ENCODE measurements around the gene COPB2. TPM values are rescaled to one million over a fixed set of nuclear protein-coding genes. Genes with fewer than 3 reads are reported as not detected.

Gene COPB2
- polyA plus RNA-seq, 1 donor (not counting 4 experiments of a cell fraction or from before 2014, with no cell fraction given): 149 TPM

DNA sequence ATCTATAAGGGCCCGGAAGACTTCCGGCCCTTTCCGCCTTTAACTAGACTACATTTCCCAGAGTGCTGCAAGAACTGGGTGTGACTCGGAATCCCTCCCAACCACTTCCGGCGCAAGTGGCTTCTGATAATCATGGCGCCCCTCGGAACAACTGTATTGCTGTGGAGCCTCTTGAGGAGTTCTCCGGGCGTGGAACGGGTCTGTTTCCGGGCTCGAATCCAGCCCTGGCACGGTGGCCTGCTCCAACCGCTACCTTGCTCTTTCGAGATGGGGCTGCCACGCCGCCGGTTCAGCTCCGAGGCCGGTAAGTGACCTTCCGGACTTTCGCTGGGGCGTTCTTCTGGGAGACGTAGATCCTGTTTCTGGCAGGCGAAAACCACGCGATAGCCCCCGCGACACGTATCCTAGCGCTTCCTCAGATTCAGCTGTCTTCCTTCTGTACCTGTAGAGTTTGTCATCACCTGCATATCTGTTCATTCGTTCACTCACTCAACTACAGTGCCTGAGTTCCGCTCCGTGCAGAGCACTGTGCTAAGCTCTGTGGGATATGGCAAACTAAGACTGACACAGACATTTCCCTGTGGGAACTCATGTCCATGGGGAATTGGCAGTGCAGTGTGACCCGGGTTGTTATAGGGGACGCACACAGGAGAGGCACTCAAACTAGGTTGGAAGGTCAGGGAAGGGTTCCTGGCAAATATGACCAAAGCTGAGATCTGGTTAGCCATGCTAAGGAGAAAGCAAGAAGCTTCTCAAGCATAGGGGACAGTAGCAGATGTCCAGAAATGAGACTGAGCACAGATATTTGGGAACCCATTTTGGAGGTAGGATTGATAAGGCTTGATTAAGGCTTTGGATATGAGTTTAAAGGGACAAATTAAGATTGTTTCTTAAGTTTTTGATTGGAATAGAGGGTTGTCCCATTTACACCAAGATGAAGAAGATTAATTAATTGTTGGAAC lies 45.3 kb downstream of the COPB2 start, which contains the start of gene MRPS22:
TSS of gene MRPS22 (plus strand) at position 126 of the 962 bp plus-strand sequence. CDS start at position 133, 7 bp downstream.
- Histone ChIP-seq H3K36me3 (ENCODE audit: control insufficient read depth in 2 of 2, extremely low read depth in 1 of 2, insufficient read depth in 2 of 2, low read length in 2 of 2) (peaks cover 6 to 20% of the 10 kb centered on the region in 2 experiments), H3K9me3 (ENCODE audit: control insufficient read depth, low read depth, low read length) (no peaks in the 10 kb centered on the region), H3K27ac (ENCODE audit: control insufficient read depth, insufficient read depth, low read length) (peak within 1 kb of the TSS; percentile 89), H3K27me3 (ENCODE audit: control insufficient read depth, extremely low read depth, insufficient read depth, low read length) (peaks cover 3% of the 10 kb centered on the region), H3K9ac (ENCODE audit: control insufficient read depth, extremely low read depth, insufficient read depth, low read length) (peak within 1 kb of the TSS; percentile 91), H2AFZ (ENCODE audit: control insufficient read depth, low read length) (peak within 1 kb of the TSS; percentile 99), H3K79me2 (ENCODE audit: control insufficient read depth, insufficient read depth, low read length) (peaks cover 34% of the 10 kb centered on the region), H3K4me1 (ENCODE audit: control insufficient read depth, extremely low read depth, insufficient read depth, low read length) (peaks cover 20% of the 10 kb centered on the region), H4K20me1 (ENCODE audit: control insufficient read depth, extremely low read depth, insufficient read depth, low read length) (no peaks in the 10 kb centered on the region), H3K9me1 (ENCODE audit: control insufficient read depth, extremely low read depth, insufficient read depth, low read length) (no peaks in the 10 kb centered on the region), H3K4me3 (ENCODE audit: control insufficient read depth in 2 of 3, extremely low read depth in 1 of 3, insufficient read depth in 2 of 3, low read depth in 1 of 3, low read length in 3 of 3) (peak within 1 kb of the TSS; percentile 94 to 98 (median 96)), H3K4me2 (ENCODE audit: control insufficient read depth, extremely low read depth, insufficient read depth, low read depth, low read length) (peak within 1 kb of the TSS; percentile 97)
- FAIRE-seq (peak; percentile 84), DNase-seq (ENCODE audit: low read depth, low spot score) (peak; percentile 46)
- dilution Hi-C loops (cut with MboI; ENCODE audit: extremely low pct_ligation_motif_present, low sequenced_read_pairs): no loop called here
- no peak for TF ChIP-seq EZH2 (IDR thresholded peaks at IDR 0.05; ENCODE audit: low read length)
- TF ChIP-seq, protein P1, sequence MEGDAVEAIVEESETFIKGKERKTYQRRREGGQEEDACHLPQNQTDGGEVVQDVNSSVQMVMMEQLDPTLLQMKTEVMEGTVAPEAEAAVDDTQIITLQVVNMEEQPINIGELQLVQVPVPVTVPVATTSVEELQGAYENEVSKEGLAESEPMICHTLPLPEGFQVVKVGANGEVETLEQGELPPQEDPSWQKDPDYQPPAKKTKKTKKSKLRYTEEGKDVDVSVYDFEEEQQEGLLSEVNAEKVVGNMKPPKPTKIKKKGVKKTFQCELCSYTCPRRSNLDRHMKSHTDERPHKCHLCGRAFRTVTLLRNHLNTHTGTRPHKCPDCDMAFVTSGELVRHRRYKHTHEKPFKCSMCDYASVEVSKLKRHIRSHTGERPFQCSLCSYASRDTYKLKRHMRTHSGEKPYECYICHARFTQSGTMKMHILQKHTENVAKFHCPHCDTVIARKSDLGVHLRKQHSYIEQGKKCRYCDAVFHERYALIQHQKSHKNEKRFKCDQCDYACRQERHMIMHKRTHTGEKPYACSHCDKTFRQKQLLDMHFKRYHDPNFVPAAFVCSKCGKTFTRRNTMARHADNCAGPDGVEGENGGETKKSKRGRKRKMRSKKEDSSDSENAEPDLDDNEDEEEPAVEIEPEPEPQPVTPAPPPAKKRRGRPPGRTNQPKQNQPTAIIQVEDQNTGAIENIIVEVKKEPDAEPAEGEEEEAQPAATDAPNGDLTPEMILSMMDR (optimal IDR thresholded peaks at IDR 0.05 in 1 of 3, IDR thresholded peaks at IDR 0.05 in 1 of 3, conservative IDR thresholded peaks at IDR 0.05 in 1 of 3; ENCODE audit: extremely low read depth in 1 of 3, insufficient read depth in 2 of 3, low read length in 3 of 3): no peak

DNA sequence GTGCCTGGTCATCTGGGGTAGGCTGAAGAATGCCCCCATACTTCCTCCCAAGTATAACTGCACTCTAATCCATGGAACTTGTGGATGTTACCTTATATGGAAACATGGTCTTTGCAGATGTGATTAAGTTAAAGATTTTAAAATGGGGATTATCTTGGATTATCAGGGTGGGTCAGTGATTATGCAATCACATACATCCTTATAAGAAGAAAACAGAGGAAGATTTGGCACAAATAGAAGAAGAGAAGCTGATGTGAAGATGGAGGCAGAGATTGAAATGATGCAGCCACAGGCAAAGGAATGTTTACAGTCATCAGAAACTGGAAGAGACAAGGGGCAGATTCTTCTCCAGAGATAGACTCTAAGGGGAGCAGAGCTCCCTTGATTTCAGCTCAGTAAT lies 47.4 kb downstream of the COPB2 start:
- no peaks in the 10 kb centered on the region for H3K9me1 ChIP-seq (ENCODE audit: control insufficient read depth, extremely low read depth, insufficient read depth, low read length)
- no peaks in the 10 kb centered on the region for H4K20me1 ChIP-seq (ENCODE audit: control insufficient read depth, extremely low read depth, insufficient read depth, low read length)
- H2AFZ ChIP-seq (ENCODE audit: control insufficient read depth, low read length): no peak overlapping the region
- peaks cover 3% of the 10 kb centered on the region for H3K27me3 ChIP-seq (ENCODE audit: control insufficient read depth, extremely low read depth, insufficient read depth, low read length)
- H3K79me2 ChIP-seq (ENCODE audit: control insufficient read depth, insufficient read depth, low read length): peaks cover 27% of the 10 kb centered on the region
- dilution Hi-C loops (cut with MboI; ENCODE audit: extremely low pct_ligation_motif_present, low sequenced_read_pairs): no loop called here
- no peak overlapping the region for H3K4me3 ChIP-seq (ENCODE audit: control insufficient read depth in 2 of 3, extremely low read depth in 1 of 3, insufficient read depth in 2 of 3, low read depth in 1 of 3, low read length in 3 of 3)
- H3K9me3 ChIP-seq (ENCODE audit: control insufficient read depth, low read depth, low read length): no peaks in the 10 kb centered on the region
- no peak overlapping the region for H3K27ac ChIP-seq (ENCODE audit: control insufficient read depth, insufficient read depth, low read length)
- H3K9ac ChIP-seq (ENCODE audit: control insufficient read depth, extremely low read depth, insufficient read depth, low read length): no peak overlapping the region
- H3K4me2 ChIP-seq (ENCODE audit: control insufficient read depth, extremely low read depth, insufficient read depth, low read depth, low read length): no peak overlapping the region
- FAIRE-seq (no peak), DNase-seq (ENCODE audit: low read depth, low spot score) (no peak)
- peaks cover 20% of the 10 kb centered on the region for H3K4me1 ChIP-seq (ENCODE audit: control insufficient read depth, extremely low read depth, insufficient read depth, low read length)
- H3K36me3 ChIP-seq (ENCODE audit: control insufficient read depth in 2 of 2, extremely low read depth in 1 of 2, insufficient read depth in 2 of 2, low read length in 2 of 2): peaks cover 2 to 6% of the 10 kb centered on the region in 2 experiments
- no peak for TF ChIP-seq EZH2 (IDR thresholded peaks at IDR 0.05; ENCODE audit: low read length)
- TF ChIP-seq, protein P1 (optimal IDR thresholded peaks at IDR 0.05 in 1 of 3, IDR thresholded peaks at IDR 0.05 in 1 of 3, conservative IDR thresholded peaks at IDR 0.05 in 1 of 3; ENCODE audit: extremely low read depth in 1 of 3, insufficient read depth in 2 of 3, low read length in 3 of 3): no peak
